OCI-LY7 (cell line): ENCODE results near the gene HAAO. TPM values are rescaled to one million over a fixed set of nuclear protein-coding genes. Genes with fewer than 3 reads are reported as not detected.
A peak's percentile ranks its signal among the peaks of the same experiment; 100 is the strongest.

Experiments
- BruUV-seq: library from RNA; stranded (reverse); fragments of 400-500 nt; replicated peaks from 2 replicates; lab custom pipeline; 2021; lab: Mats Ljungman, UMichigan
- CTCF ChIA-PET: fragments of 300-600 bp; sonication (Branson Sonifier 250); formaldehyde crosslinking; loops from one replicate; lab custom pipeline; 2022; ENCODE audit warnings: antibody characterized with exemption; ENCODE audit not compliant: unreplicated experiment; lab: Charles Lee
- POLR2A ChIA-PET: fragments of 300-600 bp; sonication (Branson Sonifier 250); formaldehyde crosslinking; loops from one replicate; lab custom pipeline; 2022; ENCODE audit warnings: antibody characterized with exemption; lab: Charles Lee
- DNase-seq: peaks from one replicate; pipeline ENCODE4 v3.0.0-alpha.2; 2015; ENCODE audit warnings: low spot score
- H2AFZ ChIP-seq: fragments of 200-600 bp; sonication (generic), shearing (Covaris generic); 2 replicates; pipeline ENCODE4 v1.6.1; 2014; ENCODE audit warnings: mild to moderate bottlenecking, antibody characterized with exemption, low read length, moderate library complexity
- H3K27ac ChIP-seq: fragments of 200-600 bp; sonication (generic); 2 replicates; pipeline ENCODE4 v1.5.1; 2014; ENCODE audit warnings: mixed run types, low read depth, mild to moderate bottlenecking, moderate library complexity, low read length, inconsistent platforms; ENCODE audit not compliant: poor library complexity, severe bottlenecking
- H3K36me3 ChIP-seq: fragments of 200-600 bp; sonication (generic); 2 replicates; pipeline ENCODE4 v1.6.1; 2014; ENCODE audit warnings: mild to moderate bottlenecking, antibody characterized with exemption, low read length, moderate library complexity, mixed read lengths; ENCODE audit not compliant: insufficient read depth
- H3K4me1 ChIP-seq: fragments of 200-600 bp; sonication (generic); 2 replicates; pipeline ENCODE4 v1.5.1; 2014; ENCODE audit warnings: mild to moderate bottlenecking, low read length; ENCODE audit not compliant: insufficient read depth, poor library complexity, severe bottlenecking
- H3K4me2 ChIP-seq: fragments of 200-600 bp; sonication (generic); 2 replicates; pipeline ENCODE4 v1.6.1; 2014; ENCODE audit warnings: mild to moderate bottlenecking, low read length
- H3K4me3 ChIP-seq: fragments of 200-600 bp; sonication (generic); 2 replicates; pipeline ENCODE4 v1.5.1; 2014; ENCODE audit warnings: mild to moderate bottlenecking, low read depth, low read length; ENCODE audit not compliant: poor library complexity, severe bottlenecking
- H3K79me2 ChIP-seq: fragments of 200-600 bp; sonication (generic); 2 replicates; pipeline ENCODE4 v1.6.1; 2016; ENCODE audit warnings: low read depth, mild to moderate bottlenecking, low read length, moderate library complexity, mixed read lengths; ENCODE audit not compliant: insufficient read depth
- H3K9me2 ChIP-seq: fragments of 200-600 bp; sonication (generic); 2 replicates; pipeline ENCODE4 v1.6.1; 2016; ENCODE audit warnings: mild to moderate bottlenecking, low read length, mixed read lengths; ENCODE audit not compliant: insufficient read depth
- H3K9me3 ChIP-seq: fragments of 200-600 bp; sonication (generic); 2 replicates; pipeline ENCODE4 v1.6.1; 2014; ENCODE audit warnings: mild to moderate bottlenecking, mixed run types, low read length, mixed read lengths
- H4K20me1 ChIP-seq: fragments of 200-600 bp; sonication (generic); 2 replicates; pipeline ENCODE4 v1.6.1; 2014; ENCODE audit warnings: mild to moderate bottlenecking, antibody characterized with exemption, low read length, moderate library complexity, mixed read lengths; ENCODE audit not compliant: insufficient read depth
- EZH2phosphoT487 ChIP-seq: fragments of 200-600 bp; sonication (generic); IDR thresholded peaks from 2 replicates; pipeline ENCODE4 v1.6.1; 2018; ENCODE audit warnings: low read depth, borderline replicate concordance, mild to moderate bottlenecking, mixed run types, antibody characterized with exemption, low read length, moderate library complexity, mixed read lengths
- intact Hi-C: fragments of 100-400 bp; cut with micrococcal nuclease; formaldehyde crosslinking; loops from one replicate; pipeline ENCODE4 v1.10.0; 2022; ENCODE audit not compliant: unreplicated experiment
- total RNA-seq, 2 experiments: library from RNA; depleted of rRNA in 1 of 2; stranded (reverse); fragments of >200 nt in 1 of 2; shearing (Covaris generic) in 1 of 2; gene quantifications; 2 replicates each; pipeline ENCODE4 v1.2.3, GENCODE V29; 2014 to 2022
- TF ChIP-seq, protein P1 (sequence below): fragments of 200-600 bp; sonication (generic); conservative IDR thresholded peaks from 2 replicates; pipeline ENCODE4 v1.5.1; 2014; ENCODE audit warnings: mild to moderate bottlenecking, antibody characterized with exemption, low read length, moderate library complexity, mixed read lengths

Gene HAAO
- total RNA-seq, 2 experiments from 2014 or later: not detected

GRCh38 chr2:42794271-42795046 lies 2.1 kb upstream of the HAAO start:
- POLR2A ChIA-PET: interaction anchor here (0.5 to 0.9 kb wide), 2 partner anchors 15 to 1119 kb away, joined by 3 to 4 read pairs; no protein-coding TSS in a partner anchor
- no peak overlapping the region for H3K4me2 ChIP-seq
- H2AFZ ChIP-seq: no peak overlapping the region
- H3K9me2 ChIP-seq: no peaks in the 10 kb centered on the region
- no peaks in the 10 kb centered on the region for H3K36me3 ChIP-seq
- H3K4me1 ChIP-seq: no peaks in the 10 kb centered on the region
- no peak overlapping the region for H3K4me3 ChIP-seq
- H3K79me2 ChIP-seq: no peaks in the 10 kb centered on the region
- DNase-seq: no peak
- CTCF ChIA-PET: no interaction called here
- H3K27ac ChIP-seq: no peak overlapping the region
- no peaks in the 10 kb centered on the region for H3K9me3 ChIP-seq
- H4K20me1 ChIP-seq: no peaks in the 10 kb centered on the region
- intact Hi-C loops: no loop called here
- no peak for TF ChIP-seq EZH2phosphoT487
- TF ChIP-seq, protein P1, sequence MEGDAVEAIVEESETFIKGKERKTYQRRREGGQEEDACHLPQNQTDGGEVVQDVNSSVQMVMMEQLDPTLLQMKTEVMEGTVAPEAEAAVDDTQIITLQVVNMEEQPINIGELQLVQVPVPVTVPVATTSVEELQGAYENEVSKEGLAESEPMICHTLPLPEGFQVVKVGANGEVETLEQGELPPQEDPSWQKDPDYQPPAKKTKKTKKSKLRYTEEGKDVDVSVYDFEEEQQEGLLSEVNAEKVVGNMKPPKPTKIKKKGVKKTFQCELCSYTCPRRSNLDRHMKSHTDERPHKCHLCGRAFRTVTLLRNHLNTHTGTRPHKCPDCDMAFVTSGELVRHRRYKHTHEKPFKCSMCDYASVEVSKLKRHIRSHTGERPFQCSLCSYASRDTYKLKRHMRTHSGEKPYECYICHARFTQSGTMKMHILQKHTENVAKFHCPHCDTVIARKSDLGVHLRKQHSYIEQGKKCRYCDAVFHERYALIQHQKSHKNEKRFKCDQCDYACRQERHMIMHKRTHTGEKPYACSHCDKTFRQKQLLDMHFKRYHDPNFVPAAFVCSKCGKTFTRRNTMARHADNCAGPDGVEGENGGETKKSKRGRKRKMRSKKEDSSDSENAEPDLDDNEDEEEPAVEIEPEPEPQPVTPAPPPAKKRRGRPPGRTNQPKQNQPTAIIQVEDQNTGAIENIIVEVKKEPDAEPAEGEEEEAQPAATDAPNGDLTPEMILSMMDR: no peak
- BruUV-seq: no TSS peak

DNA sequence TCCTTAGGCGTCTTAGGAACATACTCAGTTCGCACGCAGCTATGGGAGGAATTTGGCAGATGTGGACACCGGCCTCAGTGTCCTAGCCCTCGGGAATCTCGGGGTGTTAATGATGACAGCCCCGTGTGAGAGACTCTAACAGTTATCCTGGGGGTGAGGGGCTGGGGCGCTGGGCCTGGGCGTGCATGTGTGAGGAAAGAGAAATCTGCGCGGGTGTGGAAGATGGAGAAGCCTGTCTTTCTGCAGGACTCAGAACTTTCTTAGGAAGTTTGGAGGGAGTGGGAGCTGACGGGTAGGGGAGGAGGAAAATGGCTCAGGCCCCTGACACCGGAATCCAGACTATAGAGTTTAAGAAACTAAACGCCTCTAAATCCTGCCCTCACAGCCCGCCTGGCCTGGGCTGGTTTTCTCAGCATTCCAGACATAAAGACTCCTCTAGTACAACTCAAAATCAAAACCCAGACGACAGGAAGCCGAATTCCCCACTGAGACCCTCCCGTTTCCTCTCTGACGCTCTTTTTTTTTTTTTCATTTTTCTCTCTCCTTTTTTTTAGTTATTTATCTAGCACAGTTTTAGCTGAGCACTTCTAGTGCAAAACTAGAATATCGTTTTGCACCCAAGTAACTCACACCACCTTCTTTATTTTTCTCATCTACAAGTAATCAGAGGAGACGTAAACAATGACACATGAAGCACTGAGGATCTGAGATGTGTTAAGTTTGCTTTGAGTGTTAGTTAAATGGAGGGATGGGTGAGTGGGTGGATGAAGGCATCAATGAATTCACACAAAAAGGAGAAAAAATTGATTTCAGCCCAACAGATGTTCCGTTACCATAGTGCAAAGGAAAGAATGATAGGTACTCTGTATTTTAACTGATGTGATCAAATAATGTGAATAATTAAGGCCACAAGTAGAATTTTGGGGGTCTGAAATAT lies 1.2 kb upstream of the HAAO start:
- DNase-seq: no peak
- Histone ChIP-seq H3K9me2 (no peaks in the 10 kb centered on the region), H3K4me1 (no peaks in the 10 kb centered on the region), H3K4me2 (peak overlapping the region; percentile 7; the same call in 1 of the 2 replicates), H3K4me3 (no peak overlapping the region), H3K36me3 (no peaks in the 10 kb centered on the region), H3K79me2 (no peaks in the 10 kb centered on the region), H3K9me3 (no peaks in the 10 kb centered on the region), H2AFZ (no peak overlapping the region), H3K27ac (no peak overlapping the region), H4K20me1 (no peaks in the 10 kb centered on the region)
- intact Hi-C loops: no loop called here
- no TSS peak for BruUV-seq
- TF ChIP-seq, protein P1: no peak
- TF ChIP-seq EZH2phosphoT487: no peak
- POLR2A ChIA-PET: interaction anchor here (0.5 kb wide), 1 partner anchor 1120 kb away, joined by 3 read pairs; no protein-coding TSS in a partner anchor
- CTCF ChIA-PET: no interaction called here
